SH-SY5Y (cell line): Measurements from ENCODE around the gene CPSF4L.

Experiments used
- GATA2 ChIP-seq: IDR thresholded peaks from 2 replicates; pipeline ENCODE4 v1.6.1; 2011; ENCODE audit warnings: mild to moderate bottlenecking, low read depth, low read length
- GATA3 ChIP-seq: IDR thresholded peaks from 2 replicates; pipeline ENCODE4 v1.6.1; 2011; ENCODE audit warnings: low read depth, mild to moderate bottlenecking, low read length, moderate library complexity

The CPSF4L gene

GRCh38 chr17:73282629-73283028 is 20.9 kb upstream of the CPSF4L start:
- 0 out of 2 replicates have a peak, but pooled peaks have one; percentile 17 for TF ChIP-seq GATA2
- no peak for TF ChIP-seq GATA3

- TF ChIP-seq GATA3, result no peak
- no peak for TF ChIP-seq GATA2
Observed at GRCh38 chr17:73281928-73282327, 20.2 kb upstream of the CPSF4L start.

- TF ChIP-seq GATA2 (no peak), GATA3 (no peak)
Observed at GRCh38 chr17:73280191-73280590, 18.5 kb upstream of the CPSF4L start.

- TF ChIP-seq GATA3, result no peak
- no peak for TF ChIP-seq GATA2
Observed at GRCh38 chr17:73279704-73280103, 18.0 kb upstream of the CPSF4L start.

- no peak for TF ChIP-seq GATA3
- peak; percentile 67; the same call in 1 of the 2 replicates for TF ChIP-seq GATA2
Observed at GRCh38 chr17:73278465-73279453, 17.1 kb upstream of the CPSF4L start.

- TF ChIP-seq GATA3, result no peak
- TF ChIP-seq GATA2, result no peak
Observed at GRCh38 chr17:73278049-73278464, 16.4 kb upstream of the CPSF4L start.

GRCh38 chr17:73274490-73274889 is 12.8 kb upstream of the CPSF4L start:
- TF ChIP-seq GATA2, result no peak
- no peak for TF ChIP-seq GATA3

GRCh38 chr17:73272906-73273218 is 11.2 kb upstream of the CPSF4L start:
- no peak for TF ChIP-seq GATA2
- TF ChIP-seq GATA3, result no peak

- TF ChIP-seq GATA2 (no peak), GATA3 (no peak)
Observed at GRCh38 chr17:73271072-73271471, 9.4 kb upstream of the CPSF4L start.

GRCh38 chr17:73269791-73270190 is 8.1 kb upstream of the CPSF4L start:
- TF ChIP-seq GATA2 (no peak), GATA3 (no peak)

GRCh38 chr17:73269329-73269615 is 7.6 kb upstream of the CPSF4L start:
- TF ChIP-seq GATA3, result no peak
- no peak for TF ChIP-seq GATA2

- TF ChIP-seq GATA3, result no peak
- TF ChIP-seq GATA2, result no peak
Observed at GRCh38 chr17:73268582-73269328, 7.1 kb upstream of the CPSF4L start.

- no peak for TF ChIP-seq GATA3
- TF ChIP-seq GATA2, result no peak
Observed at GRCh38 chr17:73267648-73268537, 6.2 kb upstream of the CPSF4L start.

GRCh38 chr17:73266796-73267195 is 5.1 kb upstream of the CPSF4L start:
- TF ChIP-seq GATA2 (no peak), GATA3 (no peak)
